Breast epithelium (tissue), 3 donors: Measurements from ENCODE around the gene PRDM16.

Source experiments
- CTCF ChIP-seq, 3 donors: fragments of 450-650 bp; IDR thresholded peaks; one replicate each; pipeline ENCODE4 v1.5.1; 2016 to 2017; ENCODE audit warnings: antibody characterized with exemption in 3 of 3, mild to moderate bottlenecking in 3 of 3, moderate library complexity in 3 of 3
- POLR2A ChIP-seq: fragments of 450-650 bp; IDR thresholded peaks from one replicate; pipeline ENCODE4 v1.6.1; 2016; ENCODE audit warnings: antibody characterized with exemption, mild to moderate bottlenecking, moderate library complexity
- POLR2AphosphoS5 ChIP-seq, 3 donors: sonication (generic); formaldehyde crosslinking; IDR thresholded peaks; one replicate each; pipeline ENCODE4 v1.6.1; 2017; ENCODE audit warnings: antibody characterized with exemption in 3 of 3

DNA sequence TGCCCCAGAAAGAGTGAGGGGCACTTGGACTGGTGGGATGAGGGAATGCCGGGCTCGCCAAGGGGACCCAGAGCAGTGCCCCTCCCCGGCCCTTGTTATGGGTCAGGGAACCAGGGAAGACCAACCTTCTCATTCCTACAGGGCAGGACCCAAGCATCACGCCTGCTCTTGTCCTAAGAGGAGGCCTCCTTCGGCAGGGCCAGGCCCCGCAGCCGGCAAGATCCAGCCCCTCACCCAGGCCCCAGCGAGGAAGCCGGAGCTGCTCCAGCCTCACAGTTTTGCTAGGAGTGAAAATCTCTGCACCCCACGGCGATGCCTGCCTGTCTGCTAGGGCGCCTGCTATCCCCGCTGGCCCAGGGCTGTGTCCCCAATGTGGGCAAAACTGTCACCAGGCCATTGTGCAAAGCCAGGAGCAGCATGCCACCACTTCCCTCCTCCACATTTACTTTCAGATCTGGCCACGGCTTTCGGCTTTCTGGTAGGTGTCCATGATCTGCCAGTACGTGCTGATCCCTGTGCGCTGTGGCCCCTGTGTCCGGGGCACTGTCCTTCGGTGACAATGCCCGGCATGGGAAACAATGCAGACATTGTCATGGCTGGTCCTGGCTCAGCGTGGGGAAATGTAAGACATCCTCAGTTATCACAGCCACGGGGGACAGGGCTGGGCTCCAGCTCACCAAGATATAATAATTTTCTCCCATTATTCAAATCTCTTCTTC lies 38.2 kb upstream of the PRDM16 start:
- TF ChIP-seq CTCF (IDR thresholded peaks at IDR 0.05) (no peak), POLR2A (no peak), POLR2AphosphoS5 (IDR thresholded peaks at IDR 0.05) (no peak)
